Activated CD4-positive, alpha-beta T cell treated with anti-CD3 and anti-CD28 coated beads for 4 hours (primary cell): ENCODE data around the gene FNDC8.
"Not testable (repeated sequence)": the region's sequence is repeated elsewhere in the genome, so short reads cannot be mapped to it uniquely, and the experiment has no call there.

ENCODE experiments used
- DNase-seq, 2 donors: peaks; one replicate each; pipeline ENCODE4 v3.0.0-alpha.2; 2020

The FNDC8 gene

GRCh38 chr17:35121315-35121714 is at the start of gene FNDC8:
Gene FNDC8 (plus strand): TSS chr17:35121615. CDS start chr17:35121694, 79 bp downstream.
- no peak for DNase-seq

DNA sequence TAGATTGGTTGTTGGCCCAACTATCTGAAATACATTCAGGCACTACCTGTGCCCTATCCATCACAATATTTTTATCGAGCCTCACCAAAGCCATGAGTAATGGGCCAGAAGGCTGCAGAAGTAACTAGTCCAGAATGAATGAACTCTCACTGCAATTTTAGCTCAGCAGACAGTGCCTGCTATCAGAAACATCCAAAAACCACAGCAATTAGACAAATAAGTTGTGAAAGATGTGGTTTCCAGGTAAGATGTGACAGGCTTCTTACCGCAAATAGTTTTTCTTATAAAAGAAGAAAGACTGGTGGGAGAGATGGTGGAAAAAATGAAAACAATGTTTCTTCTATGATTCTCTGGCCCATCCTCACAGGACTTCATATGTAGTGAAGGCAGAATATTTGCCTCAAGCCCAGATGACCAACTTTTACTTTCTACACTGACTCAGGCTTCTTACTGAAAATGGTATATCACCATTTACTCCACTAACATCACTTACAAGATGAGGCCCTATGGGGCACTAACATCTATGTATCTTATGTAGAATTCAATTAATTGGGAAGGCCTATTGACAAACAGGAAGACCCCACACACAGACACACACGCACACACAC is 48.1 kb upstream of the FNDC8 start:
- peak in 1 of 2 donors; percentile 20 for DNase-seq

DNA sequence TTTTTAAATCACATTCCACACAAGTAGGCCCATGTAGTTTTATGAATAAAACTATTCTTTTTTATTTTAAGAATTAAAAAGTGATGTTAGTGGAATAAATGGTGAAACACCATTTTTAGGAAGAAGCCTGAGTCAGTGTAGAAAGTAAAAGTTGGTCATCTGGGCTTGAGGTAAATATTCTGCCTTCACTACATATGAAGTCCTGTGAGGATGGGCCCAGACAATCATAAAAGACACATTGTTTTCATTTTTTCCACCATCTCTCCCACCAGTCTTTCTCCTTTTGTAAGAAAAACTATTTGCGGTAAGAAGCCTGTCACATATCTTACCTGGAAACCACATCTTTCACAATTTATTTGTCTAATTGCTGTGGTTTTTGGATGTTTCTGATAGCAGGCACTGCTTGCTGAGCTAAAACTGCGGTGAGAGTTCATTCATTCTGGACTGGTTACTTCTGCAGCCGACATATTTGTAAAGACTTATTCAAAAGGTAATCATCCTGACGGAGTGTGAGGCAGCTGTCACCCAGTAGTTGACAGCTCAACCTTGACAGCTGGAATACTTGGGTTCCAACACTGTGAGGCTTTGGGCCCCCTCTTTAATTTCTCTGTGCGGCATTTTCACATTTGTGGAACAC is 47.3 kb upstream of the FNDC8 start:
- DNase-seq: no peak

DNA sequence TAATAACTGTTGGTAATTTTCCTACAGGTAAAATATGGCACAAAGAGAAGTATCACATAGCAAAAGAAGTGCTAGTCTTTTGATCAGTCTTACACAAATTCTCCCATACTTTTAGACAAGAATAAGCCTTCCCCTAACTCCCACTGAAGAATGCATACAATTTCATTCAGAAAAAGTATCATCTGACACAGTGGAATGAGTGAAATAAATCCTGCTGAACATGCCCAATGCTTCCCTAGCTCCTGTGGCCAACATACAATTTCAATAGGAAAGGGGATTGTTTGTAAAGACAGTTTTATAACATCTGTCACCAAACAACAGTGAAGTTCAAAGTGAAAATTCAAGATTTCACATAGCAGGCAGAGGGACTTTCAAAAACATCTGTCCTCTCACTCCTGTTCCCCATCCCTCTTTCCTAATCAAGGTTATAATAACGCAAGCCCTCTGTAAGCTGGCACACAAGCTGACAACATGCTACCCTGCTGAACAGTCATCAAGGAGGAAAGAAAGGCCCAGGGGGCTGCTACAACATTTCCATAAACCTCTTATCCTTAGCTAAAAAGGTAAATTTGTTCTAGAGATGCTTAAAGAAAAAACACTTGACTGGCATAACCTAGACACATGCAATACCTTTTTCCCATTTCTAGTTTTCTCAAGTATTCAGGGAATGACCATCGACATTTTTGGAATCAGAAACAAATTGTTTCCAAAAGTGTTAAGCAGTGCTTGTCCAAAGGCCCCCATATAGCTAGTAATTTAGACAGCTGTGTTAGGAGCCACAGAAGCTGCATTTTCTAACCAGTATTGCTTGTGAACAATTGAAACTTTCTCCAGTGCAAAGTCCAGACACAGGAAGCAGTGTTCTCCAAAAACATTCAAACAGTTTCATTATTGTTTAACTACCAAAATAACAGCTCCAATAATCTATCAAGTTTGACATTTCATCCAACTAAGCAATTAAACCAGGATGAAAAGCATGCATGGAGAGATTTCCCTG is 46.4 kb upstream of the FNDC8 start:
- DNase-seq: no peak

DNA sequence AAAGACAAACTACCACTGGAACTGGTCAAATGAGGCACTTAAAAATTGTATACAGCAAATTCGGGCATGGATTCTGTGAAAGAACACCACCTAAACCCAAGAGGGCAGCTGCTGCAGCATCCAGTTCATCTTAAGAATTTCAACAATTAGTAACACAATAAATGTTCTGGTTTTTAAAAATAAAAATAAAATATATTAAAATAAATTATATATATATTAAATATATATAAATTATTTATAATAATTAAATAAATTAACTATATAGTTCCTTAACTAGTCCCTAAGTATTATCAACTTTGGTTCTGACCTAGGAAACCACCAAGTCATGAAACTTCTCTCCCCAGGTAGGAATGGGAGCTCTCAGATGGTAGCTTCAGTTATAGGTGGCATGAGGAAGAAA is 44.5 kb upstream of the FNDC8 start:
- no peak for DNase-seq

DNA sequence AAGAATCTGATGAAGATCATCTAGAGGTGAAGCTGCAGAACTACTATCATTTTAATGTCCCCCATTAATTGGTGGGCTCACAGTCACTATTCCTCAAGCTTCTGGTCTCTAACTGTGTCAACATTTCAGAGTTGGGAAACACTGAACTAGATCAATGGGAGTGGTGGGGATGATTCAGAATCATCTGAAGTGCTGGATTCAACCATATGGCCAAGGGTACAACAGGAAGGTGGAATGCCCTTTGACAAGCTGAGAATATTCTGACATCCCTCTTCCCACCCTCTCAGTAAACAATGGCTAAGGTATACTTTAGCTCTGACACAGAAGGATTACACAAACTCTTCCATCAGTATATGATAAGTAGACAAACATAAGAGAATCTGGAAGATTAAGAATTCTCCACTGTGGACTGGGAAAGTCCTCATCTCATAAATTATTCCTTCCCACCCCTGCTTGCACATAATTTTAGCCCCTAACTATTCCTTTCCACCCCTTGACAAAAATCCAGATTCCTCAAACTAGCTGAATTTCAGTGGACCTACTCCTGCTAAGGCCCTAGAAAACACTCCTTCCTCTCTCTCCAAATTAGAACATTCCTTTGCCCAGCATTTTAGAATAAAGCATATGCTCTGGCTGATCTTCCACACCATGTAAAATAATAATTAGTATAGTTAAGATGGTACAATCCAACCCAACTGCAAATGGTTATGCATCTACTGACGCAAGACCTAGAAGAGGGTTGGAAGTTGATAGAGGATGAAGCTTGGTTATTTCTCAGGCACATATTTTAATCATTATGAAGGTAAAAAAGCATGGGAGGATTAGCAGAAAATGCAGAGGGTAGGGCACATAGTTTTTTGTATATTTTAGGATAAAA is 41.6 kb upstream of the FNDC8 start:
- no peak for DNase-seq

- no peak for DNase-seq
Measured at GRCh38 chr17:35080536-35080935, 40.9 kb upstream of the FNDC8 start.

DNA sequence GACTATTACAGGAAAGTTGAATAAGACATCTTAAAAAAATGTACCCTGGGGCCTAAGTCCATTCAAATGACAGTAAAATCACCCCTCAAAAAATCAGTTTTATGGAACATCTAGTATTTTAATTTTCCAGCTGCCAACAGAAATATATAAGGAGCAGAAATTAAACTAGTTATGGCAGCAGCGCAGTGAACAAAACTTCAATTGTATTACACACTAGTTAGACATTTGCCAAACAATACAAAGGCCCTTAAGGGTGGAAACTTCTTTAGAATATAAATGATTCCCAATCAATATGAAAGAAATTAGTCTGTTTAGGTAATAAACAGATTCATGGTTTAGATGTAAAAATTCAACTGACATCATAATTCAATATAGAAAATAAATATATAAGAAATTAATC is 39.8 kb upstream of the FNDC8 start:
- DNase-seq: no peak

DNA sequence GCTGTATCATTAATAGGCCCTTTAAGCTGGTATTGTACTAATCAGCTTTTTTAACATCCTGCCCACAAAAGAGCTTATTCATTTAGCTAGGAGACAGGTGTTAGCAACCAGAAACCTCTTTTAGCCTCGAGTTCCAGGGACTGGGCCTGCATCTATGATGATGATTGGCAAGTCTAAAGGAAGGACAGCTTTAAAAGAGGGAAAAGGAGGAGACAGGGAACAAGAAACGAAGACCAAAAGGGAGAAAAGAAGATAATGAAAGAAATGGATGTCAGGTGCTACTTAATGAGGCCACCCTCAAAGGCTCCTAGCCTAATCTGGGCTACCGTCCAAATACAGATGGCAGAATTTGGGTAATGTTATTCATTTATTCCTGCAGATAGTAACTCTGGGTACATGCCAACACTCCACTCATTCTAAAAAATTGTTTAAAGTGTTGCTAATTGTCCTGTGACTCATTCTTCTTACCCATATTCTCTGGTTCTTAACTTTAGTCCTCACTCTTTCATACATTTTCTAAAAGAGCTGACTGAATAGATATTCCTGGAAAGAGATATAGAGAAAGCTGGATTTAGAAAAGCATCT is 39.2 kb upstream of the FNDC8 start:
- DNase-seq: peak; percentile 20 to 24

- DNase-seq: no peak
Measured at GRCh38 chr17:35083071-35083470, 38.3 kb upstream of the FNDC8 start.

GRCh38 chr17:35084987-35085386 is 36.4 kb upstream of the FNDC8 start:
- DNase-seq: peak in 1 of 2 donors; percentile 18

DNA sequence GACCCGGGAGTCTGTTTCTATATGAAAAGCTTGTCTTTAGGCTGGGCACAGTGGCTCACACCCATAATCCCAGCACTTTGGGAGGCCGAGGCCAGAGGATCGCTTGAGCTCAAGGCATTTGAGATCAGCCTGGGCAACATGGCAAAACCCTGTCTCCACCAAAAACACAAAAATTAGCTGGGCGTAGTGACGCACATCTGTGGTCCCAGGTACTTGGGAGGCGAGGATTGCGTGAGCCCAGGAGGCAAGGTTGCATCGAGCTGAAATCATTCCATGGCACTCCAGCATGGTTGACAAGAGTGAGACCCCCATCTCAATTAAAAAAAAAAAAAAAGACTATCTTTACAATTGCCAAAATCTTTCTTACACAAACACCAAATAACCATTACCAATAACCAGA is 35.3 kb upstream of the FNDC8 start:
- no peak for DNase-seq

DNA sequence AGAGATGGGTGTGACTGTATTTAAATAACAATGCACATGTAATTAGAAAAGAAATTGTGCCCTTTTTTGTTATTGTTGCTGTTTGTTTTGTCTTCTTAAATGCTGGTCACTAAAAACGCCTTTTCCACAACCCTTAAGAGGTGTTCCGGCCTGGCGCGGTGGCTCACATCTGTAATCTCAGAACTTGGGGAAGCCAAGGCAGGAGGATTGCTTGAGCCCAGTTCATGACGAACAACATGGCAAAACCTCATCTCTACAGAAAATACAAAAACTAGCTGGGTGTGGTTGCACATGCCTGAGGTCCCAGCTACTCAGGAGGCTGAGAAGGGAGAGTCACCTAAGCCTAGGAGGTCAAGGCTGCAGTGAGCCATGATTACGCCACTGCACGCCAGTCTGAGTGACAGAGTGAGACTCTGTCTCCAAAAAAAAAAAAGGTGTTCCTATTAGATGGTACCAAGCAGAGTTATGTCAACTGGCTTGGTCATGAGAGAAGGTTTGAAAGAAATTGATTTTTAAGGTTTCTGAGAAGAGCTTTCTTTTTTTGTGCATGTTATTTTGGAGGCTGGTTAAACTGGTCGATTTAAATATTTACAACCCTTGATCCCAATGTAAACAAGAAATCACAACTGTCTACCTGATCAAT is 34.4 kb upstream of the FNDC8 start:
- no peak for DNase-seq

DNA sequence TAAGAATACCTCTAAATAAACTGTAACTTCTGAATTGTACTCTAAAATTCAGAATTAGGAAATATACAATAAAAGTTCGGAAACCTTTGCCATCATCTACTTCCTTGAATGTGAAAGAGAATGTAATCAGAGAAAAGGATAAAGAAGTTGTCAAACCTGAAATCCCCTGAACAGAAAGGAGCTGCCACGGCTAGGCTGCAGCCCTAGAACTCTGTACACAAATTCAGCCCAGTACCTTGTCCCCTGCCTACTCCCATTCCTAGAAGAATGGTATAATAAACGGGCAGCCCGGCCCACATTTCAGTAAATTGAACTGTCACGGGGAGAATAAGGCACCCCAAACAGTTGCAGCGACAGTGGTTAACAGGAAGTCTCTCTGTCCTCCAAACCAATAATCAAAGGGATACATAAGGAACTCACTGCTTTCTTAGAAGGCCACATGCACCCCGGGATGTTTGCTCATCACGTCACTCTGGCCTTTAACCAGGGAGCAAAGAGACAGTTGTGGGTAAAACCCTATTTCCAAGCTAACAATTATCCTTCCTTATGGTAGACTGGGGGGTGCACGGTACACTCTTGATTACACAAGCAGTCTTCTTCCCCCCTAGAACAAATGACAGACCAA is 33.6 kb upstream of the FNDC8 start:
- peak; percentile 32 for DNase-seq

GRCh38 chr17:35088356-35088880 is 33.0 kb upstream of the FNDC8 start:
- no peak for DNase-seq

DNA sequence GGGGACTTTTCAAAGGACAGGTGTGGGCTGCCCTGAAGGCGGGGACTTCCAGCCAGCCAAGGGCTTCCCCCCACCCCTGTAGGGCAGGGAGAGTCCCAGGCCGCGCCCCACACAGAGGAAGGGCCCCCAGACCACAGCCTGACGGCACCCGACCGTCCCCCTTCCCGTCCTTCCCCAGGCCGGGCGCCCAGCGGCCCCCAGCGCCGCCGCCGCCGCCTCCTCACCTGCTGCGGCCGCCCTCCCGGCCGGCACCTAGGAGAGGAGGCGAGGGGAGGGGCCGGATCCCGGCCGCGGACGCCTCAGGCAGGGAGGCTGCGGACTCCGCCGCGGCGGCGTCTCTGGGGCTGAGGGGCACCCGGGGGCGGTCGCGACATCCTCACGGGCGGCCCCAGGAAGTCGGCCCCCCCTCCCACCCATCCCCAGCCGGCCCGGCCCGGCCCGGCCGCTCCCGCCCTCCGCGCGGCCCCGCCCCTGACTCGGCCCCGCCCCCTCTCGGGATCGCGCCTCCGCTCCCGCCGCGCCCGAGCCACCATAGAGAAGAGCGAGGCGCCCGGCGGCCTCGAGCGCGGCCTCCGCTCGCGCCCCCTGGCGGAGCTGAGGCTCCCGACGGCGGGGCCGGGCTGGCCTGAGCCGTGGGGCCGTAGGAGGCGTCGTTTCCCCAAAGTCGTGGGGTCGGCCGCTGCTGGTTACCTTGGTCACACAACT is 32.4 kb upstream of the FNDC8 start:
- DNase-seq: peak; percentile 89

GRCh38 chr17:35089586-35090296 is 31.7 kb upstream of the FNDC8 start:
- DNase-seq: peak; percentile 43 to 65

DNA sequence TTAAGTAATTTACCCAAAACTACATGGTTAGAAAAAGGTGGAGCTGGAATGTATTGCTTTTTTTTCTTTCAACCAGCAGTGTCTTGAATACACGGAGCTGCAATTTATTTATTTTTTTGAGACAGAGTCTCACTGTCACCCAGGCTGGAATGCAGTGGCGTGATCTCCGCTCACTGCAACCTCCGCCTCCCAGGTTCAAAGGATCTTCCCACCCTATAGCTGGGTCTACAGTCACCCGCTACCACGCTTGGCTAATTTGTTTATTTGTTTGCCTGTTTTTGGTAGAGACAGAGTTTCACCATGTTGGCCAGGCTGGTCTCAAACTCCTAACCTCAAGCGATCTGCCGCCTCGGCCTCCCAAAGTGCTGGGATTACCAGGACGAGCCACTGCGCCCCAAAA is 30.7 kb upstream of the FNDC8 start:
- DNase-seq: not testable (repeated sequence)

GRCh38 chr17:35094902-35095301 is 26.5 kb upstream of the FNDC8 start:
- no peak for DNase-seq

GRCh38 chr17:35095741-35096140 is 25.7 kb upstream of the FNDC8 start:
- no peak for DNase-seq
